GM12873 (cell line): ENCODE measurements around the gene HSD17B14.

Source experiments
- TF ChIP-seq, protein P1 (sequence below): IDR thresholded peaks from 2 replicates; pipeline ENCODE4 v1.5.1; 2012; ENCODE audit warnings: low read depth, mild to moderate bottlenecking, moderate library complexity, low read length, control low read depth; ENCODE audit not compliant: insufficient read depth; ENCODE audit errors: missing control alignments

The HSD17B14 gene

DNA sequence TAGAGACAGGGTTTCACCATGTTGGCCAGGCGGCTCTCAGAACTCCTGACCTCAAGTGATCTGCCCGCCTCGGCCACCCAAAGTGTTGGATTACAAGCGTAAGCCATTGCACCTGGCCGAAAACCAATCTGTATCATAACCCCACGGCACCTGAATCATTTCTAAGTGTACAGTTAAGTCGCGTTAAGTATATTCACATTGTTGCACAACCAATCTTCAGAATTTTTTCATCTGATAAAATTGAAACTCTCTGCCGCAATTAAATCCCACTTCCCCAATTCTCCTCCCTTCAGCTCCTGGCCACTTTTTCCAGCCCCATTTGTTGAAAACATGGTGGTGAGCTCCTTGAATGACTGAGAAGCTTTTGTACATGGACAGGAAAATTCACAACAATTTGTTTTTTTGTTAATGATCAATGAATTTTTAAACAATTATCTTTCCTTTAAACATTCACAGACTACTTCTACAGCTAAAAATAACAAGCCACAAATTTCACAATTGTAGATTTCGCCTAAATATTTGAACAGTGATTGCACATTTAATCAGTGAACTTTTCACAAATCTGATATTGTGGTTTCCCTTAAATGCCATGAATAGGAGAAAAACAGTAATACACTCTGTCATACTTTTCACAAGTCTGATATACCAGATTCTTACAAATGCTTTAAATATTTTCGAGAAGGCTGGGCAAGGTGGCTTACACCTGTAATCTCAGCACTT lies 67.1 kb downstream of the HSD17B14 start:
- TF ChIP-seq, protein P1, sequence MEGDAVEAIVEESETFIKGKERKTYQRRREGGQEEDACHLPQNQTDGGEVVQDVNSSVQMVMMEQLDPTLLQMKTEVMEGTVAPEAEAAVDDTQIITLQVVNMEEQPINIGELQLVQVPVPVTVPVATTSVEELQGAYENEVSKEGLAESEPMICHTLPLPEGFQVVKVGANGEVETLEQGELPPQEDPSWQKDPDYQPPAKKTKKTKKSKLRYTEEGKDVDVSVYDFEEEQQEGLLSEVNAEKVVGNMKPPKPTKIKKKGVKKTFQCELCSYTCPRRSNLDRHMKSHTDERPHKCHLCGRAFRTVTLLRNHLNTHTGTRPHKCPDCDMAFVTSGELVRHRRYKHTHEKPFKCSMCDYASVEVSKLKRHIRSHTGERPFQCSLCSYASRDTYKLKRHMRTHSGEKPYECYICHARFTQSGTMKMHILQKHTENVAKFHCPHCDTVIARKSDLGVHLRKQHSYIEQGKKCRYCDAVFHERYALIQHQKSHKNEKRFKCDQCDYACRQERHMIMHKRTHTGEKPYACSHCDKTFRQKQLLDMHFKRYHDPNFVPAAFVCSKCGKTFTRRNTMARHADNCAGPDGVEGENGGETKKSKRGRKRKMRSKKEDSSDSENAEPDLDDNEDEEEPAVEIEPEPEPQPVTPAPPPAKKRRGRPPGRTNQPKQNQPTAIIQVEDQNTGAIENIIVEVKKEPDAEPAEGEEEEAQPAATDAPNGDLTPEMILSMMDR: no peak
